Ovary (tissue), 3 donors: ENCODE measurements around the gene PCDH1.

Source experiments
- EP300 ChIP-seq: sonication (generic); formaldehyde crosslinking; IDR thresholded peaks from one replicate; pipeline ENCODE4 v1.6.1; 2017; ENCODE audit warnings: antibody characterized with exemption
- TF ChIP-seq, protein P1 (sequence below), 3 donors: fragments of 450-650 bp in 2 of 3; fragments of 200-600 bp in 1 of 3; IDR thresholded peaks; one replicate each; pipeline versions ENCODE4 v1.5.1 to v1.8.0; 2016 to 2022; ENCODE audit warnings: antibody characterized with exemption in 3 of 3, mild to moderate bottlenecking in 1 of 3
- donor health status: DM: no; HTN: no; CAD: no.

DNA sequence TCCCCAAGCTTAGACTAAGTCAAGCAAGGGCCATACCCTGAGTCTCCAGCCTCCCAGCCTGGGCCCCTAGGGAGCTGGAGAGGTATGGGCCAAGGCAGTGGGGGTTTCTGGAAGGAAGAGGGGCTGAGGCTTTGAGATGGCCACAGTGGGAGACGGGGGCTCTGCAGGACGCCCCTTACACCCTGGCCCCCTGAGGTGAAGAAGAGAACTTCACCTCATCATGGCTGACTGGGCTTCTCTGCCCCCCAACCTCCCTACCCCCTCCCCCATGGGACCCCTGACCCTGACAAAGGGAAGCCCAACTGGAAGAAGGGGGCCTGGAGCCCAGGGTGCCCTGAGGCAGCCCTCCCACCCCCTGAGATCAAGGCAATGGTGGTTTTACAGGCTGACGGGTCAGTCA, 25.8 kb downstream of the PCDH1 start:
- TF ChIP-seq, protein P1, sequence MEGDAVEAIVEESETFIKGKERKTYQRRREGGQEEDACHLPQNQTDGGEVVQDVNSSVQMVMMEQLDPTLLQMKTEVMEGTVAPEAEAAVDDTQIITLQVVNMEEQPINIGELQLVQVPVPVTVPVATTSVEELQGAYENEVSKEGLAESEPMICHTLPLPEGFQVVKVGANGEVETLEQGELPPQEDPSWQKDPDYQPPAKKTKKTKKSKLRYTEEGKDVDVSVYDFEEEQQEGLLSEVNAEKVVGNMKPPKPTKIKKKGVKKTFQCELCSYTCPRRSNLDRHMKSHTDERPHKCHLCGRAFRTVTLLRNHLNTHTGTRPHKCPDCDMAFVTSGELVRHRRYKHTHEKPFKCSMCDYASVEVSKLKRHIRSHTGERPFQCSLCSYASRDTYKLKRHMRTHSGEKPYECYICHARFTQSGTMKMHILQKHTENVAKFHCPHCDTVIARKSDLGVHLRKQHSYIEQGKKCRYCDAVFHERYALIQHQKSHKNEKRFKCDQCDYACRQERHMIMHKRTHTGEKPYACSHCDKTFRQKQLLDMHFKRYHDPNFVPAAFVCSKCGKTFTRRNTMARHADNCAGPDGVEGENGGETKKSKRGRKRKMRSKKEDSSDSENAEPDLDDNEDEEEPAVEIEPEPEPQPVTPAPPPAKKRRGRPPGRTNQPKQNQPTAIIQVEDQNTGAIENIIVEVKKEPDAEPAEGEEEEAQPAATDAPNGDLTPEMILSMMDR (IDR thresholded peaks at IDR 0.05), result no peak
- no peak for TF ChIP-seq EP300
